IPS-15b (cell line): Measurements from ENCODE around the gene CRY1.

ENCODE experiments used
- H3K27me3 ChIP-seq: one replicate; pipeline ENCODE4 v1.6.1; 2013; ENCODE audit warnings: low read length; ENCODE audit not compliant: control insufficient read depth, insufficient read depth
- H3K36me3 ChIP-seq: one replicate; pipeline ENCODE4 v1.6.1; 2013; ENCODE audit warnings: low read length; ENCODE audit not compliant: control insufficient read depth, insufficient read depth
- H3K4me1 ChIP-seq: one replicate; pipeline ENCODE4 v1.6.1; 2013; ENCODE audit warnings: mild to moderate bottlenecking, low read length; ENCODE audit not compliant: control insufficient read depth, insufficient read depth
- H3K4me3 ChIP-seq: one replicate; pipeline ENCODE4 v1.5.1; 2013; ENCODE audit warnings: low read depth, low read length
- H3K9ac ChIP-seq: one replicate; pipeline ENCODE4 v1.6.1; 2013; ENCODE audit warnings: low read depth, mild to moderate bottlenecking, low read length
- H3K9me3 ChIP-seq: one replicate; pipeline ENCODE4 v1.6.1; 2013; ENCODE audit warnings: mild to moderate bottlenecking, low read length; ENCODE audit not compliant: control insufficient read depth, insufficient read depth

Gene CRY1

DNA sequence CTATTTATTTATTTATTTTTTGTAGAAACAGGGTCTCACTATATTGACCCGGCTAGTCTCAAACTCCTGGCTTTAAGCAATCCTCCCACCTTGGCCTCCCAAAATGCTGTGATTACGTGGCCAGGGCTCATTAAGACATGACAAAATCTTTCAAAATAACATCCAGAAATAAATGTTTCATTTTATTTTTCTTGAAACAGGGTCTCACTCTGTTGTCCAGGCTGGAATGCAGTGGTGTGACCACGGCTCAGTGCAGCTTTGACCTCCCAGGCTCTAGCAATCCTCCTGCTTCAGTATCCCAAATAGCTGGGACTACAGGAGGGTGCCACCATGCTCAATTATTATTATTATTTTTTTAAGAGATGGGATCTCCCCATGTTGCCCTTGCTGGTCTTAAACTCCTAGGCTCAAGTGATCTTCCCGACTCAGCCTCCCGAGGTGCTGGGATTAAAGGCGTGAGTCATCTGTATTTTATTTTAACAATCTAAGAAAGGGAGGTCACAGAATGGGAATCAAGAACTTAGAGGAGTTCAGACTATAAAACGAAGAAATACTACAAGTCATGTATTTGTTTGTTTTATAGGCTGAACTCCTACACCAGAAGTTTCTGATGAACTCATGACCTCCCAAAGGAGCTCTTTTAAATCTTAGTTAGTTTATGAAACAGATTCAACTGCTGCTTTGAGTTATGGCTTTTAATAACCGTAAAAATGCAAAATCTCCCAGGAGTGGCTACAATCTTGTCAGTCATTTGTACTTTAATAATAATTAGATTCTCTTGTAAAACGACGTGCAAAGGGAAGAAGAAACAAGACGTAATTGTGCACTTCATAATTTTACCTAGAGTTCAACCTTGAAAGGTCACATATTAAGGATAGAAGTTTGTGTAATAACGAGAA is 139.7 kb downstream of the CRY1 start:
- Histone ChIP-seq H3K9me3 (no peaks in the 10 kb centered on the region), H3K36me3 (no peaks in the 10 kb centered on the region), H3K27me3 (peaks cover 18% of the 10 kb centered on the region), H3K4me3 (no peak overlapping the region), H3K4me1 (no peaks in the 10 kb centered on the region), H3K9ac (no peak overlapping the region)

GRCh38 chr12:106950591-106950990 is 142.8 kb downstream of the CRY1 start:
- Histone ChIP-seq H3K27me3 (peaks cover 18% of the 10 kb centered on the region), H3K4me3 (no peak overlapping the region), H3K36me3 (no peaks in the 10 kb centered on the region), H3K9me3 (no peaks in the 10 kb centered on the region), H3K9ac (no peak overlapping the region), H3K4me1 (no peaks in the 10 kb centered on the region)

GRCh38 chr12:106947461-106947860 is 145.9 kb downstream of the CRY1 start:
- no peak overlapping the region for H3K9ac ChIP-seq
- H3K9me3 ChIP-seq: no peaks in the 10 kb centered on the region
- H3K36me3 ChIP-seq: no peaks in the 10 kb centered on the region
- no peaks in the 10 kb centered on the region for H3K4me1 ChIP-seq
- H3K27me3 ChIP-seq: peaks cover 5% of the 10 kb centered on the region
- H3K4me3 ChIP-seq: no peak overlapping the region

DNA sequence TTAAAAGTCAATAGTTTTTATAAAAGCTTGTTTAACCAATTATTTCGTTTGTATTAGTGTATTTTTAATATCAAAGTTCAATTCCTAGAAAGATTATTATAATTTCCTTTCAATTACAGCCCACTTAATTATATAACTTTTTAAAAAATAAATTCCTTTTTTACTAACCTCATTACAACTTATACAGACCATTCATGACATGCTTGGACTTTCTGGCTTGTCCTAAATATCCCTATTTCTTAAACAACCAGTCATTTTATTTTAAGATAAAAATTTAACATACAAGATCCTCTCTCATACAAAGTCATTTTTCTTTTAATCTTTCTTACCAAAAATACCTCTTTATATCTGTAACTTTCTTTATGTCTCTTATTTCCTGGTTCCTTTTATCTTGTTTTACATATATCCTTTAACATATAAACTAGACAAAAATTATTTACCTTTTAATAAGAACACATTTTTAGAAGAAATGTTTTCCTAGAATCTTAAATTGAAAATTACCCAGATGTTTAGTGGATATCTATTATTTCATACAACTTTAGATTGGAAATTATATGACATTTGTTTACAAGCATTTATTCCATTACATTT is 148.0 kb downstream of the CRY1 start:
- H3K27me3 ChIP-seq: no peaks in the 10 kb centered on the region
- H3K4me3 ChIP-seq: no peak overlapping the region
- H3K4me1 ChIP-seq: no peaks in the 10 kb centered on the region
- no peaks in the 10 kb centered on the region for H3K9me3 ChIP-seq
- no peaks in the 10 kb centered on the region for H3K36me3 ChIP-seq
- no peak overlapping the region for H3K9ac ChIP-seq

DNA sequence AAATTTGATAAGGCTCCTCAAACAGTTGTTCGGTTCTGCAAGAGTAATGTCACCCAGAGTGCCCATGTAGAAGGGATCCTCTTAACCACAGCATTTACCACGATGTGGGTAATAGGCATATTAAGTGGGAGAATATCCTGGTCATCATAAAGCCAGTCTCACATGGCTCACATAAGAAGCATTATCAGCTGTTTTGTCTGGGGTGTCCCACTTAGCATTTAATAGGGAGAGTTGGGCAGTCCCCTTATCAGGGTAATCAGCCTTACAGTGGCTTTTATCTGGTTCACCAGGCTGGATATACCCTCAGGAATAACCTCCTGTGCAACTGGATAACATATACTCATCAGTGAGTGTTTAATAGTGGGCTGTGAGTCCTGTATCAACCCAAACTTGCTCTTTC is 150.6 kb downstream of the CRY1 start:
- no peaks in the 10 kb centered on the region for H3K9me3 ChIP-seq
- H3K27me3 ChIP-seq: no peaks in the 10 kb centered on the region
- no peaks in the 10 kb centered on the region for H3K36me3 ChIP-seq
- no peak overlapping the region for H3K9ac ChIP-seq
- H3K4me3 ChIP-seq: no peak overlapping the region
- H3K4me1 ChIP-seq: no peaks in the 10 kb centered on the region

- H3K9me3 ChIP-seq: no peaks in the 10 kb centered on the region
- H3K4me1 ChIP-seq: no peaks in the 10 kb centered on the region
These were observed 151.7 kb downstream of the CRY1 start for GRCh38 chr12:106941481-106942156.

More at GRCh38 chr12:106941481-106942156, 151.7 kb downstream of the CRY1 start:
- Histone ChIP-seq H3K4me3 (no peak overlapping the region), H3K27me3 (no peaks in the 10 kb centered on the region), H3K36me3 (no peaks in the 10 kb centered on the region), H3K9ac (no peak overlapping the region)
